HPDE6-E6E7 (cell line): ENCODE measurements around the gene COL4A2.

Experiments used
- DNase-seq: peaks from one replicate; pipeline ENCODE4 v3.0.0; 2011; ENCODE audit warnings: missing footprints; ENCODE audit errors: extremely low spot score

The COL4A2 gene

GRCh38 chr13:110290153-110290552, 16.9 kb upstream of the COL4A2 start:
- DNase-seq = no peak

- DNase-seq = no peak
Observed at GRCh38 chr13:110290826-110291225, 16.3 kb upstream of the COL4A2 start.

GRCh38 chr13:110291286-110291685, 15.8 kb upstream of the COL4A2 start:
- no peak for DNase-seq

GRCh38 chr13:110293037-110293436, 14.0 kb upstream of the COL4A2 start:
- no peak for DNase-seq

GRCh38 chr13:110293649-110294048, 13.4 kb upstream of the COL4A2 start:
- DNase-seq = no peak

- no peak for DNase-seq
Observed at GRCh38 chr13:110294146-110294545, 12.9 kb upstream of the COL4A2 start.

- no peak for DNase-seq
Observed at GRCh38 chr13:110294622-110295021, 12.5 kb upstream of the COL4A2 start.

- no peak for DNase-seq
Observed at GRCh38 chr13:110297011-110297410, 10.1 kb upstream of the COL4A2 start.

GRCh38 chr13:110297766-110298504, 9.1 kb upstream of the COL4A2 start:
- DNase-seq = no peak

- no peak for DNase-seq
Observed at GRCh38 chr13:110298505-110299282, 8.4 kb upstream of the COL4A2 start.

- no peak for DNase-seq
Observed at GRCh38 chr13:110299283-110299840, 7.7 kb upstream of the COL4A2 start.

GRCh38 chr13:110300090-110300815, 6.8 kb upstream of the COL4A2 start:
- DNase-seq = no peak

- no peak for DNase-seq
Observed at GRCh38 chr13:110301083-110301482, 6.0 kb upstream of the COL4A2 start.

- DNase-seq = no peak
Observed at GRCh38 chr13:110301606-110302553, 5.2 kb upstream of the COL4A2 start.

- no peak for DNase-seq
Observed at GRCh38 chr13:110302997-110303396, 4.1 kb upstream of the COL4A2 start.

- DNase-seq = no peak
Observed at GRCh38 chr13:110303644-110304043, 3.4 kb upstream of the COL4A2 start.

- no peak for DNase-seq
Observed at GRCh38 chr13:110304256-110304655, 2.8 kb upstream of the COL4A2 start.

GRCh38 chr13:110305001-110305400, 2.1 kb upstream of the COL4A2 start:
- DNase-seq = no peak

GRCh38 chr13:110305544-110305943, 1.5 kb upstream of the COL4A2 start:
- DNase-seq = no peak

- DNase-seq = no peak
Observed at GRCh38 chr13:110305949-110306339, 1.1 kb upstream of the COL4A2 start.

- no peak for DNase-seq
Observed at GRCh38 chr13:110306340-110306959, 634 bp upstream of the COL4A2 start.
